Mesendoderm (in vitro differentiated cells): Measurements from ENCODE around the gene GAL3ST2.
"Not testable (repeated sequence)": the region's sequence is repeated elsewhere in the genome, so short reads cannot be mapped to it uniquely, and the experiment has no call there.

Source experiments
- DNase-seq: peaks from one replicate; pipeline ENCODE4 v3.0.0; 2013
- H2AK5ac ChIP-seq: 2 replicates; pipeline ENCODE4 v1.6.1; 2013; ENCODE audit warnings: low read length, inconsistent platforms
- H2BK120ac ChIP-seq: 2 replicates; pipeline ENCODE4 v1.6.1; 2013; ENCODE audit warnings: low read depth, mild to moderate bottlenecking, low read length, moderate library complexity, mixed read lengths
- H2BK15ac ChIP-seq: replicated peaks from 2 replicates; pipeline ENCODE4 v1.6.1; 2013; ENCODE audit warnings: low read depth, mild to moderate bottlenecking, moderate library complexity
- H2BK5ac ChIP-seq: 2 replicates; pipeline ENCODE4 v1.6.1; 2013; ENCODE audit warnings: low read length, inconsistent platforms
- H3K18ac ChIP-seq: 2 replicates; pipeline ENCODE4 v1.6.1; 2013; ENCODE audit warnings: mild to moderate bottlenecking, low read length, mixed read lengths
- H3K23ac ChIP-seq: one replicate; pipeline ENCODE4 v1.6.1; 2013; ENCODE audit warnings: low read length
- H3K27ac ChIP-seq: 2 replicates; pipeline ENCODE4 v1.5.1; 2013; ENCODE audit warnings: low read depth, mild to moderate bottlenecking, inconsistent platforms, low read length, moderate library complexity
- H3K27me3 ChIP-seq: 2 replicates; pipeline ENCODE4 v1.6.1; 2013; ENCODE audit warnings: low read length, control low read depth, mild to moderate bottlenecking, inconsistent platforms; ENCODE audit not compliant: insufficient read depth, poor library complexity
- H3K36me3 ChIP-seq: 2 replicates; pipeline ENCODE4 v1.6.1; 2013; ENCODE audit warnings: low read length, inconsistent platforms; ENCODE audit not compliant: control insufficient read depth, insufficient read depth
- H3K4ac ChIP-seq: one replicate; pipeline ENCODE4 v1.6.1; 2013; ENCODE audit warnings: low read depth, mild to moderate bottlenecking, low read length, moderate library complexity
- H3K4me1 ChIP-seq: 2 replicates; pipeline ENCODE4 v1.6.1; 2013; ENCODE audit warnings: low read depth, low read length, inconsistent platforms; ENCODE audit not compliant: control insufficient read depth
- H3K4me2 ChIP-seq: 2 replicates; pipeline ENCODE4 v1.6.1; 2013; ENCODE audit warnings: low read length
- H3K4me3 ChIP-seq: 2 replicates; pipeline ENCODE4 v1.5.1; 2013; ENCODE audit warnings: mild to moderate bottlenecking, low read length
- H3K56ac ChIP-seq: one replicate; pipeline ENCODE4 v1.6.1; 2013; ENCODE audit warnings: low read length
- H3K79me1 ChIP-seq: 2 replicates; pipeline ENCODE4 v1.6.1; 2013; ENCODE audit warnings: low read length, inconsistent platforms
- H3K79me2 ChIP-seq: 2 replicates; pipeline ENCODE4 v1.6.1; 2013; ENCODE audit warnings: mild to moderate bottlenecking, low read length; ENCODE audit not compliant: control insufficient read depth, insufficient read depth
- H3K9ac ChIP-seq: 2 replicates; pipeline ENCODE4 v1.6.1; 2013; ENCODE audit warnings: low read length, inconsistent platforms
- H4K5ac ChIP-seq: one replicate; pipeline ENCODE4 v1.6.1; 2013; ENCODE audit warnings: low read length
- H4K8ac ChIP-seq: one replicate; pipeline ENCODE4 v1.6.1; 2013; ENCODE audit warnings: low read depth, mild to moderate bottlenecking, control low read depth, low read length, moderate library complexity
- WGBS: extraction: QIAGEN DNeasy Blood & Tissue Kit; methylation state at CpG from one replicate; pipeline ENCODE4 v1.1.7; 2013; ENCODE audit warnings: low lambda C conversion rate, missing lambda C conversion rate; ENCODE audit not compliant: insufficient coverage; ENCODE audit errors: extremely low coverage; 5-methylcytosine and 5-hydroxymethylcytosine counted together

The GAL3ST2 gene

DNA sequence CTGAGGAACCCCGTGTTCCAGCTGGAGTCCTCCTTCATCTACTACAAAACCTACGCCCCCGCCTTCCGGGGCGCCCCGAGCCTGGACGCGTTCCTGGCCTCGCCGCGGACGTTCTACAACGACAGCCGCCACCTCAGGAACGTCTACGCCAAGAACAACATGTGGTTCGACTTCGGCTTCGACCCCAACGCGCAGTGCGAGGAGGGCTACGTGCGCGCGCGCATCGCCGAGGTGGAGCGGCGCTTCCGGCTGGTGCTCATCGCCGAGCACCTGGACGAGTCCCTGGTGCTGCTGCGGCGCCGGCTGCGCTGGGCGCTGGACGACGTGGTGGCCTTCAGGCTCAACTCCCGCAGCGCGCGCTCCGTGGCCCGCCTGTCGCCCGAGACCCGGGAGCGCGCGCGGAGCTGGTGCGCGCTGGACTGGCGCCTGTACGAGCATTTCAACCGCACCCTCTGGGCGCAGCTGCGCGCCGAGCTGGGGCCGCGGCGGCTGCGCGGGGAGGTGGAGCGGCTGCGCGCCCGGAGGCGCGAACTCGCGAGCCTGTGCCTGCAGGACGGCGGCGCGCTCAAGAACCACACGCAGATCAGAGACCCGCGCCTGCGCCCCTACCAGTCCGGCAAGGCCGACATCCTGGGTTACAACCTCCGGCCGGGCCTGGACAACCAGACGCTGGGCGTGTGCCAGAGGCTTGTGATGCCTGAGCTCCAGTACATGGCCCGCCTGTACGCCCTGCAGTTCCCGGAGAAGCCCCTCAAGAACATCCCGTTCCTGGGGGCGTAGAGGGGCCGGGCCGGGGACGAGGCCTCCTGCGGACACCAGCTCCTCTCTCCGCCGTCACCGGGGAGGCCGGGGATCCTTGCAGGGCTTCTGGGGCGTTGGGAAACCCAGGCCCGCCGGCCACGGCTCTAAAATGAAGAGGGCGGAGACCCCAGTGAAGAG is 27.0 kb downstream of the GAL3ST2 start:
- Histone ChIP-seq H3K79me2 (no peaks in the 10 kb centered on the region), H3K9ac (no peak overlapping the region), H3K56ac (peak overlapping the region; percentile 86), H2BK120ac (no peak overlapping the region), H3K4me3 (no peak overlapping the region), H2AK5ac (no peak overlapping the region), H3K79me1 (no peaks in the 10 kb centered on the region), H3K27ac (no peak overlapping the region), H3K4me2 (no peak overlapping the region), H3K23ac (no peak overlapping the region), H3K18ac (no peak overlapping the region), H3K4ac (no peak overlapping the region), H3K4me1 (peaks cover 6% of the 10 kb centered on the region), H3K36me3 (no peaks in the 10 kb centered on the region), H3K27me3 (no peaks in the 10 kb centered on the region), H2BK5ac (no peak overlapping the region), H4K5ac (no peak overlapping the region), H4K8ac (no peak overlapping the region), H2BK15ac (no peak overlapping the region)
- no CpG with 5 or more reads among the region's 109 CpGs for WGBS
- DNase-seq, result no peak

GRCh38 chr2:241804326-241805229 is 28.0 kb downstream of the GAL3ST2 start:
- no CpG with 5 or more reads among the region's 35 CpGs for WGBS
- no peaks in the 10 kb centered on the region for H3K27me3 ChIP-seq
- H3K27ac ChIP-seq, result no peak overlapping the region
- H3K36me3 ChIP-seq, result no peaks in the 10 kb centered on the region
- no peak overlapping the region for H4K5ac ChIP-seq
- H3K79me1 ChIP-seq, result no peaks in the 10 kb centered on the region
- H3K4me2 ChIP-seq, result no peak overlapping the region
- H2BK15ac ChIP-seq, result no peak overlapping the region
- H2BK120ac ChIP-seq, result no peak overlapping the region
- H3K4ac ChIP-seq, result peak overlapping the region; percentile 6
- no peak overlapping the region for H3K18ac ChIP-seq
- H3K4me1 ChIP-seq, result peaks cover 6% of the 10 kb centered on the region
- H3K79me2 ChIP-seq, result no peaks in the 10 kb centered on the region
- peak overlapping the region; percentile 51 for H3K9ac ChIP-seq
- no peak overlapping the region for H4K8ac ChIP-seq
- H3K23ac ChIP-seq, result no peak overlapping the region
- H2BK5ac ChIP-seq, result peak overlapping the region; percentile 88
- H2AK5ac ChIP-seq, result no peak overlapping the region
- H3K4me3 ChIP-seq, result no peak overlapping the region
- DNase-seq, result peak; percentile 59
- peak overlapping the region; percentile 86 for H3K56ac ChIP-seq

- H3K4me3 ChIP-seq, H4K8ac ChIP-seq, H3K27me3 ChIP-seq, H3K56ac ChIP-seq, H2BK15ac ChIP-seq, H3K4ac ChIP-seq, H2BK120ac ChIP-seq, H3K23ac ChIP-seq, H3K9ac ChIP-seq, H2BK5ac ChIP-seq, DNase-seq, H3K4me1 ChIP-seq, H3K18ac ChIP-seq, H3K27ac ChIP-seq, H3K36me3 ChIP-seq, H3K79me1 ChIP-seq, H2AK5ac ChIP-seq, H3K79me2 ChIP-seq, H3K4me2 ChIP-seq, H4K5ac ChIP-seq: not testable (repeated sequence)
- WGBS, result no CpG with 5 or more reads among the region's 8 CpGs
Observed at GRCh38 chr2:241806217-241806616, 29.6 kb downstream of the GAL3ST2 start.

DNA sequence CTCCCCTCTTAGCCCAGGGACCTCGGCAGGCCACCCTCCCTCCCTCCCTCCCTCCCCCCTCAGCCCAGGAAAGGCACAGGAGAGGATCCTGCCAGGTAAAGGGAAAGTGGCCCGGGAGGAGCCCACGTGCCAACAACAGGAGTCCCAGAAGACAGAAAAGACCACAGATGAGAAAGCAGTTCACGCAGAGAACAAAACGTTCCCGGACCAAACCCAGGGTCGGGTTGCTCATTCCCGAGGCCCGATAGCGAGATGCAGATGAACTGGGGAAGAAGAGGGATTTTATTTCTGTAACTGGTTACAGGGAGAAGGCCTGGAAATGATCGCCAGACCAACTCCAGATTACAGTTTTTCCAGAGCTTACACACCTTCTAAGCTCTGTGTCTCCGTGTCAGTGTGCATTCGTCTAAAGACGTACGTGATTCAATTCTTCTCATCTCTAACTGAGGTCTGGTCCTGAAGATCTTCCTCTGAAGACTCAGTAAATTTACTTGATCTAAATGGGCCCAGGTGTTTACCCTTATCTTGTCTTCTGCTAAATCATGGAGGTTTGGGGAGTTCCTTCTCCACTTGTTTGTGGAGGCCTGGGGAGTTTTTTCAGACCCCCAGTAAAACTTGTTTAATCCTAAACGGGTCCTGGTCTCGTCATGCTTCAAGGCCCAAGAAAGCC is 31.6 kb downstream of the GAL3ST2 start:
- Histone ChIP-seq H3K4ac (no peak overlapping the region), H4K8ac (no peak overlapping the region), H2BK120ac (no peak overlapping the region)

GRCh38 chr2:241808721-241809382 is 32.2 kb downstream of the GAL3ST2 start, which contains the start of gene NEU4:
Gene NEU4 (plus strand): TSS chr2:241809193. CDS start chr2:241814485, 5,292 bp downstream.
- H3K9ac ChIP-seq, result peak within 1 kb of the TSS; percentile 7
- H2BK15ac ChIP-seq, result no peak within 1 kb of the TSS
- H3K4me3 ChIP-seq, result no peak within 1 kb of the TSS
- no peak within 1 kb of the TSS for H3K23ac ChIP-seq
- no peaks in the 10 kb centered on the region for H3K79me1 ChIP-seq
- no peak within 1 kb of the TSS for H2BK120ac ChIP-seq
- no peak within 1 kb of the TSS for H4K8ac ChIP-seq
- H2BK5ac ChIP-seq, result no peak within 1 kb of the TSS
- DNase-seq, result peak; percentile 46
- peak within 1 kb of the TSS; percentile 12 for H3K18ac ChIP-seq
- H3K27me3 ChIP-seq, result no peaks in the 10 kb centered on the region
- H3K36me3 ChIP-seq, result no peaks in the 10 kb centered on the region
- no peak within 1 kb of the TSS for H3K4me2 ChIP-seq
- peaks cover 6% of the 10 kb centered on the region for H3K4me1 ChIP-seq
- peak within 1 kb of the TSS; percentile 1 for H3K27ac ChIP-seq
- H3K56ac ChIP-seq, result peak within 1 kb of the TSS; percentile 76
- H3K4ac ChIP-seq, result no peak within 1 kb of the TSS
- WGBS, result no CpG with 5 or more reads among the region's 31 CpGs
- peak within 1 kb of the TSS; percentile 12 for H4K5ac ChIP-seq
- H2AK5ac ChIP-seq, result no peak within 1 kb of the TSS
- H3K79me2 ChIP-seq, result no peaks in the 10 kb centered on the region

More for the DNA sequence above, 31.6 kb downstream of the GAL3ST2 start:
- Histone ChIP-seq H3K4me1 (peaks cover 6% of the 10 kb centered on the region), H2BK5ac (no peak overlapping the region), H2BK15ac (no peak overlapping the region), H3K4me3 (no peak overlapping the region), H3K79me1 (no peaks in the 10 kb centered on the region), H3K18ac (peak overlapping the region; percentile 12), H4K5ac (peak overlapping the region; percentile 12), H3K56ac (peak overlapping the region; percentile 67), H3K36me3 (no peaks in the 10 kb centered on the region), H3K23ac (no peak overlapping the region), H3K27ac (peak overlapping the region; percentile 1), H3K27me3 (no peaks in the 10 kb centered on the region), H2AK5ac (no peak overlapping the region), H3K79me2 (no peaks in the 10 kb centered on the region), H3K9ac (no peak overlapping the region), H3K4me2 (no peak overlapping the region)
- no CpG with 5 or more reads among the region's 17 CpGs for WGBS
- DNase-seq, result peak; percentile 54
